Stromal cell of bone marrow (primary cell): ENCODE data around the gene SRD5A3.
A peak's percentile ranks its signal among the peaks of the same experiment; 100 is the strongest.

Source experiments
- DNase-seq: peaks from one replicate; pipeline ENCODE4 v3.0.0-alpha.2; 2012; ENCODE audit warnings: low read depth

Gene SRD5A3

GRCh38 chr4:55376698-55377097, 30.7 kb downstream of the SRD5A3 start:
- DNase-seq = no peak

- no peak for DNase-seq
Measured at GRCh38 chr4:55378617-55379467, 32.8 kb downstream of the SRD5A3 start.

GRCh38 chr4:55380576-55380975, 34.5 kb downstream of the SRD5A3 start:
- DNase-seq = no peak

- DNase-seq = no peak
Measured at GRCh38 chr4:55381502-55381901, 35.5 kb downstream of the SRD5A3 start.

- no peak for DNase-seq
Measured at GRCh38 chr4:55382488-55383003, 36.5 kb downstream of the SRD5A3 start.

- no peak for DNase-seq
Measured at GRCh38 chr4:55385201-55385649, 39.2 kb downstream of the SRD5A3 start.

GRCh38 chr4:55386073-55386472, 40.0 kb downstream of the SRD5A3 start:
- no peak for DNase-seq

- DNase-seq = no peak
Measured at GRCh38 chr4:55386840-55387239, 40.8 kb downstream of the SRD5A3 start.

GRCh38 chr4:55393461-55394320, 47.6 kb downstream of the SRD5A3 start:
- peak; percentile 52 for DNase-seq

GRCh38 chr4:55395218-55395528, 49.1 kb downstream of the SRD5A3 start:
- no peak for DNase-seq

GRCh38 chr4:55395529-55396307, 49.7 kb downstream of the SRD5A3 start, which contains the start of gene TMEM165:
Gene TMEM165, plus strand, starts transcription at chr4:55395957. Its CDS starts 233 bp downstream, at chr4:55396190.
- peak; percentile 72 for DNase-seq

GRCh38 chr4:55396308-55397125, 50.5 kb downstream of the SRD5A3 start:
- peak; percentile 63 for DNase-seq

GRCh38 chr4:55397126-55397436, 51.0 kb downstream of the SRD5A3 start:
- no peak for DNase-seq

- DNase-seq = peak; percentile 52
Measured at GRCh38 chr4:55397520-55398321, 51.7 kb downstream of the SRD5A3 start.

GRCh38 chr4:55398461-55398860, 52.4 kb downstream of the SRD5A3 start:
- no peak for DNase-seq

GRCh38 chr4:55398966-55399365, 52.9 kb downstream of the SRD5A3 start:
- DNase-seq = no peak

- DNase-seq = no peak
Measured at GRCh38 chr4:55399581-55399980, 53.5 kb downstream of the SRD5A3 start.

- no peak for DNase-seq
Measured at GRCh38 chr4:55405073-55405472, 59.0 kb downstream of the SRD5A3 start.

- DNase-seq = no peak
Measured at GRCh38 chr4:55406545-55406944, 60.5 kb downstream of the SRD5A3 start.

- no peak for DNase-seq
Measured at GRCh38 chr4:55407119-55407518, 61.1 kb downstream of the SRD5A3 start.
